Mammary epithelial cell (primary cell): Measurements from ENCODE around the gene XIST.

Source experiments
- EZH2 ChIP-seq: IDR thresholded peaks from 2 replicates; pipeline ENCODE4 v1.6.1; 2012; ENCODE audit warnings: low read length, inconsistent platforms, borderline replicate concordance
- TF ChIP-seq, protein P1 (sequence below), 2 donors: IDR thresholded peaks in 1 of 2; conservative IDR thresholded peaks in 1 of 2; 2 replicates each; pipeline ENCODE4 v1.5.1; 2011 to 2012; ENCODE audit warnings: inconsistent platforms in 2 of 2, low read length in 2 of 2, mild to moderate bottlenecking in 2 of 2, control low read depth in 1 of 2, low read depth in 1 of 2; ENCODE audit not compliant: insufficient read depth in 1 of 2; ENCODE audit errors: extremely low read depth in 1 of 2

DNA sequence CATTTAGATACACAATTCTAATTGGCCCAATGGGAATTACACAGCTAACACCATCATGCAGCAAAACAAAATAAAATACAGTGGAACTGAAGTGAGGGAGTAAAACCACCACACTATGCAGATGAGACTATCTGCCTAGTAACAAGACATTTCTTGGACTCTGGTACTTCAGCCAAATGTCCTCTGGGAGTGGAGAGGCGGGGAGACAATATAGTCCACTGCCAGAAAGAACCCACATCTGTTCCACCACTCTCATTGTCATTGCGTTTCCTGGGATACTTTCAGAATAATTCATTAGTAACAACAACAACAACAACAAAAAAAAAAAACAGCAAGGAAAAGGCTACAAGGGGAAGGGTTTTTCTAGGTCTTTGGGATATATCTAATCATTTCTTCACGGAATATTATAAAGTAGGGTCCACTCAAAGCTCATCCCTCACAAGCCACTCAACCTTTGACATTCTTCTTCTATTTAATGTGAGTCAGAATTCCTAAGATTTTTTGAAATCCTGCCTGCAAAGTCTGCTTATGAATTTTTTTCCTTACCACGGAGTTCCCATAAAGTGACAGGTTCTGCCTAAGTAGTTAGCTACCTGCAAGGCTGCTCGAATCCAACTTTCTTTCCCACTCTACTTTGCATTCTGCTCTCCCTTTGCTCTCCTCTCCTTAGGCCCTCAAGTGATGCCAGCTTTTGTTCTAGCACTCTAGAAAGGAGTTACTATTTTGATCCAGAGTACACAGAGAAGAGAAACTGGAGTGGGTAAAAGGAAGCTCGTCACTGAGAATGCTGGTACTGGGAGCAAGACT lies 34.9 kb downstream of the XIST start:
- TF ChIP-seq, protein P1, sequence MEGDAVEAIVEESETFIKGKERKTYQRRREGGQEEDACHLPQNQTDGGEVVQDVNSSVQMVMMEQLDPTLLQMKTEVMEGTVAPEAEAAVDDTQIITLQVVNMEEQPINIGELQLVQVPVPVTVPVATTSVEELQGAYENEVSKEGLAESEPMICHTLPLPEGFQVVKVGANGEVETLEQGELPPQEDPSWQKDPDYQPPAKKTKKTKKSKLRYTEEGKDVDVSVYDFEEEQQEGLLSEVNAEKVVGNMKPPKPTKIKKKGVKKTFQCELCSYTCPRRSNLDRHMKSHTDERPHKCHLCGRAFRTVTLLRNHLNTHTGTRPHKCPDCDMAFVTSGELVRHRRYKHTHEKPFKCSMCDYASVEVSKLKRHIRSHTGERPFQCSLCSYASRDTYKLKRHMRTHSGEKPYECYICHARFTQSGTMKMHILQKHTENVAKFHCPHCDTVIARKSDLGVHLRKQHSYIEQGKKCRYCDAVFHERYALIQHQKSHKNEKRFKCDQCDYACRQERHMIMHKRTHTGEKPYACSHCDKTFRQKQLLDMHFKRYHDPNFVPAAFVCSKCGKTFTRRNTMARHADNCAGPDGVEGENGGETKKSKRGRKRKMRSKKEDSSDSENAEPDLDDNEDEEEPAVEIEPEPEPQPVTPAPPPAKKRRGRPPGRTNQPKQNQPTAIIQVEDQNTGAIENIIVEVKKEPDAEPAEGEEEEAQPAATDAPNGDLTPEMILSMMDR (conservative IDR thresholded peaks at IDR 0.05 in 1 of 2, IDR thresholded peaks at IDR 0.05 in 1 of 2; ENCODE audit: extremely low read depth in 1 of 2, insufficient read depth in 1 of 2, low read depth in 1 of 2, low read length in 2 of 2), result no peak
- TF ChIP-seq EZH2, result no peak
